Uterus (tissue), 4 donors: ENCODE data around the gene SCN10A. TPM values are rescaled to one million over a fixed set of nuclear protein-coding genes. Genes with fewer than 3 reads are reported as not detected.

Experiments
- DNase-seq, 2 donors: peaks; one replicate each; pipeline ENCODE4 v3.0.0-alpha.2; 2019 to 2020
- H3K27ac ChIP-seq, 2 donors: fragments of 200-600 bp; sonication (generic); 1 replicate in 1 of 2; 2 replicates in 1 of 2; pipeline ENCODE4 v1.5.1; 2016 to 2018
- H3K27me3 ChIP-seq, 2 donors: fragments of 200-600 bp; sonication (generic); one replicate each; pipeline ENCODE4 v1.5.1; 2018 to 2019; ENCODE audit warnings: control low read depth in 1 of 2
- H3K36me3 ChIP-seq, 2 donors: fragments of 200-600 bp; sonication (generic); one replicate each; pipeline ENCODE4 v1.5.1; 2019; ENCODE audit warnings: control low read depth in 1 of 2
- H3K4me1 ChIP-seq, 2 donors: fragments of 200-600 bp; sonication (generic); one replicate each; pipeline ENCODE4 v1.5.1; 2018 to 2019; ENCODE audit warnings: control low read depth in 1 of 2
- H3K4me3 ChIP-seq, 2 donors: fragments of 200-600 bp; sonication (generic); 1 replicate in 1 of 2; 2 replicates in 1 of 2; pipeline ENCODE4 v1.5.1; 2018 to 2019; ENCODE audit warnings: mild to moderate bottlenecking in 1 of 2
- H3K9me3 ChIP-seq, 2 donors: fragments of 200-600 bp; sonication (generic); one replicate each; pipeline ENCODE4 v1.5.1; 2019; ENCODE audit warnings: control low read depth in 1 of 2
- POLR2A ChIP-seq, 2 donors: fragments of 450-650 bp; IDR thresholded peaks; one replicate each; pipeline ENCODE4 v1.6.1; 2016; ENCODE audit warnings: antibody characterized with exemption in 2 of 2, mild to moderate bottlenecking in 1 of 2, moderate library complexity in 1 of 2
- intact Hi-C: fragments of 100-400 bp; cut with DNase I; formaldehyde crosslinking; loops from one replicate; pipeline ENCODE4 v1.15.1; 2023; ENCODE audit warnings: low total_unique reads
- total RNA-seq, 4 donors: library from RNA; depleted of rRNA in 3 of 4; stranded (reverse); fragments of >200 nt in 3 of 4; gene quantifications; one replicate each; pipeline versions ENCODE4 v1.1.0 to v1.2.4, GENCODE V29; 2014 to 2023
- TF ChIP-seq, protein P1 (sequence below), 4 experiments: fragments of 200-600 bp in 2 of 4; fragments of 450-650 bp in 2 of 4; sonication (generic) in 2 of 4; IDR thresholded peaks; one replicate each; pipeline ENCODE4 v1.5.1; 2016 to 2019; ENCODE audit warnings: antibody characterized with exemption in 4 of 4, mild to moderate bottlenecking in 2 of 4, moderate library complexity in 1 of 4
- donor health status: DM: yes; HTN: yes; CAD: no.

The SCN10A gene
- total RNA-seq, 4 donors from 2014 or later = not detected

DNA sequence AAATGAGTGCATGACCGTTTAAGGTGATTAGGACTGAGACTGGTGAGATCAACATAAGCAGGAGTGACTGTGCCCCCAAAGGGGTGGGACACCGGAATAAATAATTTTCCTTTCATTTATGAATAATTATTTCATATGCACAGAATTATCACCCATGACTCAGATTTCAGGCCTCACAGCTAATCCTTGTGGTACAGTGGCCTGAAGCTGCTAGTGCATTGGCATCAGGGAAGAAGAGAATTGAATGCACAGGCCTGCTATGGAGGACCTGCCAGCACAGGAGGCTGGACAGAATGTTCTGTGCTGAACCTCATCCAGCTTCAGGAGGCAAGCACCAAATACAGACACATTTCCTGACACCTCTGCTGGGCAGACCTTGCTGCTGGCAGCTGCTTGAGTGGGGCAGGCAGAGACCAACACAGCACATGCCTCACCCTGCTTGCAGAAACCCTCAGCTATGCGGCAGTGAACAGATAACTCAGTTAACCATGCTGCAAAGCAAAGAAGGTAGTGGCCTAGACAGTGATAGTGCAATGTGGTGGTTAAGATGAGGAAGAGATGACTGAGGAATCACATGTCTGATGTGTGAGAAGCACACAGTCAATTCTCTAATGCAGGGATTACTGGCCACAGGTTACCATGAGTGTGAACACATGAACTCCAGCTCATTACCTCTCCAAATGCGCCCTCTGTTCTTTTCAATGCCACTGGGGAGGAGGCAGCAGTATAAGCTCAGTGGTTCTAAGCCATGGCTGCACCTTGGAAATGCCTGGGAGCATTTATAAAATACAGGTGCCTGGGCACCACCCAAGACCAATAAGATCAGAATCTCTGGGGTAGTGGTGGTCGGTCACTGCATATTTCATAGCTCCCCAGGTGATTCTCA, 98.4 kb downstream of the SCN10A start:
- H3K27ac ChIP-seq = no peak overlapping the region
- H3K4me3 ChIP-seq = no peak overlapping the region
- TF ChIP-seq, protein P1, sequence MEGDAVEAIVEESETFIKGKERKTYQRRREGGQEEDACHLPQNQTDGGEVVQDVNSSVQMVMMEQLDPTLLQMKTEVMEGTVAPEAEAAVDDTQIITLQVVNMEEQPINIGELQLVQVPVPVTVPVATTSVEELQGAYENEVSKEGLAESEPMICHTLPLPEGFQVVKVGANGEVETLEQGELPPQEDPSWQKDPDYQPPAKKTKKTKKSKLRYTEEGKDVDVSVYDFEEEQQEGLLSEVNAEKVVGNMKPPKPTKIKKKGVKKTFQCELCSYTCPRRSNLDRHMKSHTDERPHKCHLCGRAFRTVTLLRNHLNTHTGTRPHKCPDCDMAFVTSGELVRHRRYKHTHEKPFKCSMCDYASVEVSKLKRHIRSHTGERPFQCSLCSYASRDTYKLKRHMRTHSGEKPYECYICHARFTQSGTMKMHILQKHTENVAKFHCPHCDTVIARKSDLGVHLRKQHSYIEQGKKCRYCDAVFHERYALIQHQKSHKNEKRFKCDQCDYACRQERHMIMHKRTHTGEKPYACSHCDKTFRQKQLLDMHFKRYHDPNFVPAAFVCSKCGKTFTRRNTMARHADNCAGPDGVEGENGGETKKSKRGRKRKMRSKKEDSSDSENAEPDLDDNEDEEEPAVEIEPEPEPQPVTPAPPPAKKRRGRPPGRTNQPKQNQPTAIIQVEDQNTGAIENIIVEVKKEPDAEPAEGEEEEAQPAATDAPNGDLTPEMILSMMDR (IDR thresholded peaks at IDR 0.05) = no peak
- no peak for TF ChIP-seq POLR2A (IDR thresholded peaks at IDR 0.05)
- no peak for DNase-seq
- H3K9me3 ChIP-seq = no peaks in the 10 kb centered on the region
- no peaks in the 10 kb centered on the region for H3K4me1 ChIP-seq
- intact Hi-C loops = no loop called here
- H3K36me3 ChIP-seq = no peaks in the 10 kb centered on the region
- no peaks in the 10 kb centered on the region for H3K27me3 ChIP-seq

DNA sequence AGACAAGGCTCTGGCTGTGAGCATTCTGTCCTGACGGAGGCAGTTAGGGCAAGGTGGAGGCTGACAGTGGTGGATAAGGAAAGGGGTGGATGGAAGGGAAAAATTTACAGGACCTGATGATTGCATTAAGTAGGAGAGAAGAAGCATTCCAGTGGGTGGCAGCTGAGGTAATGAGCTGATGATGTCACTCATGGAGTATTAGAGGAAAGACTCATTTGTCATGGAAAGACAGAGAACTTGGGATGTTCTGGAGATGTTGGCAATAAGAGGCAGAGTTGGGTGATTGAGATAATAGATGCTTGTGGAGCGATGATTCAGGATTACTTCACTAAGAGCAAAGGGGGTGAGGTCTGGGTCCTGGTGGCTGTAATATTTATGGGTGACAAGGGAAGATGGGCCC, 102.9 kb downstream of the SCN10A start:
- Histone ChIP-seq H3K4me1 (no peaks in the 10 kb centered on the region), H3K4me3 (no peak overlapping the region), H3K27ac (no peak overlapping the region), H3K27me3 (no peaks in the 10 kb centered on the region), H3K36me3 (no peaks in the 10 kb centered on the region), H3K9me3 (no peaks in the 10 kb centered on the region)
- TF ChIP-seq, protein P1 (IDR thresholded peaks at IDR 0.05) = no peak
- TF ChIP-seq POLR2A (IDR thresholded peaks at IDR 0.05) = no peak
- no peak for DNase-seq
- intact Hi-C loops = no loop called here

DNA sequence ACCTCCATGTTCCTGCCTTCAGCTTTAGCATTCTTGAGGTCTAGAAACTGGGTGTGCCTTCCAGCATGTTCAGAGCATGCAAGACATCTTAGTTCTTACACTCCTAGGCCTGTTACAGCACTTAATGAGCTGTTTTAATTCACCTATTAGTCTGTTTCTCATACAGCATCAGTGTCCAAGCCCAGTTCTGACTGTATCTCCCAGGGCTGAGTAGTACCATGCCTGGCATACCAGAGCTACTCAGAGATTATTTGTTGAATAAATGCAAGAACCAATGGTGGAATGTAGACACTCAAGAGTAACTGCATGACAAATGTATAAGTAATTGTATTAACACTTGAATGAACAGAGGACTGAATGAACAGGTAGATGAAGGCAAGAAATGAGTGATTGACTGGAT, 104.7 kb downstream of the SCN10A start:
- no peaks in the 10 kb centered on the region for H3K9me3 ChIP-seq
- no peaks in the 10 kb centered on the region for H3K36me3 ChIP-seq
- H3K27ac ChIP-seq = no peak overlapping the region
- no peak for DNase-seq
- intact Hi-C loops = no loop called here
- H3K4me1 ChIP-seq = no peaks in the 10 kb centered on the region
- no peak for TF ChIP-seq POLR2A (IDR thresholded peaks at IDR 0.05)
- TF ChIP-seq, protein P1 (IDR thresholded peaks at IDR 0.05) = no peak
- H3K27me3 ChIP-seq = no peaks in the 10 kb centered on the region
- no peak overlapping the region for H3K4me3 ChIP-seq

DNA sequence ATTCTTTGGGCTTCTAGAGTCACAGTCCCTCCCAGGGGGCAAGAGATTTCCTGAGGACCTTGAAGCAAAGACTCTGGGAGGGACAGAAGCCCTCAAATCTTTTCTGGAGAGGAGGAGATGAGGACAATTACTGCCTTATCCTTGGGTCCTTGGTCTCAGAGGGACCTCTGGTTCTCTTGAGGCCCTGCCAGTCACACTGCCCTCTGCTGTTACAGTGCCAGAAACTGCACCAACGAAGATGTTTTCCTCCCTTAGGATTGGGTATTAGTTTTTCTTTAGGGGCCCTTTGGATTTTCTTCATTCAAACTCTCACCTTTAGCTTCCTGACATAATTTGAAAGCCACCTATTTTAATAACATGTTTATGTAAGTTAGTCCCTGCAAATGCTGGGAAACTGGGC, 108.3 kb downstream of the SCN10A start:
- TF ChIP-seq POLR2A (IDR thresholded peaks at IDR 0.05) = no peak
- TF ChIP-seq, protein P1 (IDR thresholded peaks at IDR 0.05) = no peak
- Histone ChIP-seq H3K27ac (no peak overlapping the region), H3K4me1 (no peaks in the 10 kb centered on the region), H3K27me3 (no peaks in the 10 kb centered on the region), H3K9me3 (no peaks in the 10 kb centered on the region), H3K4me3 (no peak overlapping the region), H3K36me3 (no peaks in the 10 kb centered on the region)
- no peak for DNase-seq
- intact Hi-C loops = no loop called here

DNA sequence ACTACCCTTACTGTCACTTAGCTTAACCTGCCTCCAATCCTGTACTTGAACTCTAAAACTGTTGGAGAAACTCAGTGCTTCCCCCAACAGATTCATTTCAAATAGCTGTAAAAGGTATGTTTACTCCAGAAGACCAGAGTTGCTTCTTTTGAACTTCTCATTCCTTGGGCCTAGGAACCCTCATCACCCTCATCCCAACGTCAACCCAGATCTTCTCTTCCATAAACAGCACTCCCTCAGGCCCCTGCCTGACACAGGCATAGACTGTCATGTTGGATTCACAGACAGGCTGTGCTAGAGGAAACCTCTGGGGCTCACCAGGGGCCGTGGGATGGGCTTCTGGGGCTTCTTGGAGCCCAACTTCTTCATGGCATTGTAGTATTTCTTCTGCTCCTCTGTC, 109.1 kb downstream of the SCN10A start:
- Histone ChIP-seq H3K4me1 (no peaks in the 10 kb centered on the region), H3K9me3 (no peaks in the 10 kb centered on the region), H3K27me3 (no peaks in the 10 kb centered on the region), H3K4me3 (no peak overlapping the region), H3K27ac (no peak overlapping the region), H3K36me3 (no peaks in the 10 kb centered on the region)
- no peak for DNase-seq
- TF ChIP-seq, protein P1 (IDR thresholded peaks at IDR 0.05) = no peak
- TF ChIP-seq POLR2A (IDR thresholded peaks at IDR 0.05) = no peak
- intact Hi-C loops = no loop called here
